Endothelial cell of umbilical vein (primary cell): Measurements from ENCODE around the gene NOTCH1. TPM values are rescaled to one million over a fixed set of nuclear protein-coding genes. Genes with fewer than 3 reads are reported as not detected.

Experiments used
- BruUV-seq: library from RNA; stranded (reverse); fragments of 400-500 nt; replicated peaks from 2 replicates; lab custom pipeline; 2021; lab: Mats Ljungman, UMichigan
- CTCF ChIA-PET: fragments of 300-600, 350-600 bp; sonication (Branson Sonifier 250); formaldehyde crosslinking; loops from one replicate; lab custom pipeline; 2021; ENCODE audit warnings: antibody characterized with exemption, inconsistent platforms; lab: Charles Lee
- POLR2A ChIA-PET: fragments of 300-600, 350-600 bp; sonication (Branson Sonifier 250); formaldehyde crosslinking; loops from one replicate; lab custom pipeline; 2021; ENCODE audit warnings: antibody characterized with exemption, inconsistent platforms; lab: Charles Lee
- DNase-seq: peaks from one replicate; pipeline ENCODE4 v3.0.0-alpha.2; 2011; ENCODE audit warnings: low read depth, low spot score
- FAIRE-seq: peaks from 2 replicates; lab custom pipeline; 2011; peaks lifted over from hg19 to GRCh38; lab: Jason Lieb, UNC
- H2AFZ ChIP-seq: 2 replicates; pipeline ENCODE4 v1.6.0; 2012; ENCODE audit warnings: low read depth, low read length, control low read depth, inconsistent platforms
- H3K27ac ChIP-seq: 2 replicates; pipeline ENCODE4 v1.5.1; 2011; ENCODE audit warnings: low read depth, mild to moderate bottlenecking, control low read depth, low read length, moderate library complexity; ENCODE audit not compliant: insufficient read depth
- H3K27me3 ChIP-seq, 2 experiments: 2 replicates each; pipeline versions ENCODE4 v1.6.0 to v1.6.1; 2011; ENCODE audit warnings: low read length in 2 of 2, mixed read lengths in 1 of 2; ENCODE audit not compliant: control insufficient read depth in 2 of 2, insufficient read depth in 2 of 2
- H3K36me3 ChIP-seq, 2 experiments: 2 replicates in 1 of 2; 3 replicates in 1 of 2; pipeline ENCODE4 v1.5.1; 2011; ENCODE audit warnings: low read length in 2 of 2, mild to moderate bottlenecking in 1 of 2, moderate library complexity in 1 of 2; ENCODE audit not compliant: control insufficient read depth in 2 of 2, insufficient read depth in 2 of 2; ENCODE audit errors: extremely low read depth in 1 of 2
- H3K4me1 ChIP-seq: 3 replicates; pipeline ENCODE4 v1.5.1; 2011; ENCODE audit warnings: mild to moderate bottlenecking, low read length; ENCODE audit not compliant: control insufficient read depth, insufficient read depth; ENCODE audit errors: extremely low read depth
- H3K4me2 ChIP-seq: 2 replicates; pipeline ENCODE4 v1.6.1; 2011; ENCODE audit warnings: low read length, control low read depth, mixed read lengths; ENCODE audit not compliant: insufficient read depth
- H3K4me3 ChIP-seq, 3 experiments: fragments of 200-600 bp in 1 of 3; sonication (generic), shearing (Covaris generic) in 1 of 3; replicated peaks in 1 of 3; 2 replicates each; pipeline ENCODE4 v1.5.1; 2011 to 2016; ENCODE audit warnings: control low read depth in 3 of 3, low read length in 3 of 3, mild to moderate bottlenecking in 2 of 3, inconsistent platforms in 1 of 3, low read depth in 1 of 3, moderate library complexity in 1 of 3; ENCODE audit not compliant: insufficient read depth in 1 of 3
- H3K79me2 ChIP-seq: 2 replicates; pipeline ENCODE4 v1.6.0; 2012; ENCODE audit warnings: low read length, inconsistent platforms; ENCODE audit not compliant: control insufficient read depth, insufficient read depth
- H3K9ac ChIP-seq: replicated peaks from 2 replicates; pipeline ENCODE3; 2011; ENCODE audit warnings: low read length, control low read depth; ENCODE audit not compliant: insufficient read depth; ENCODE audit errors: extremely low read depth
- H3K9me1 ChIP-seq: replicated peaks from 3 replicates; pipeline ENCODE4 v1.6.0; 2011; ENCODE audit warnings: mild to moderate bottlenecking, low read length; ENCODE audit not compliant: control insufficient read depth, insufficient read depth; ENCODE audit errors: extremely low read depth
- H3K9me3 ChIP-seq: replicated peaks from 2 replicates; pipeline ENCODE4 v1.5.1; 2012; ENCODE audit warnings: low read length, inconsistent platforms; ENCODE audit not compliant: control insufficient read depth, insufficient read depth
- H4K20me1 ChIP-seq: replicated peaks from 2 replicates; pipeline ENCODE3; 2011; ENCODE audit warnings: mild to moderate bottlenecking, low read length; ENCODE audit not compliant: control insufficient read depth, insufficient read depth; ENCODE audit errors: extremely low read depth
- EZH2 ChIP-seq: IDR thresholded peaks from 2 replicates; pipeline ENCODE4 v1.6.1; 2012; ENCODE audit warnings: borderline replicate concordance, low read depth, mild to moderate bottlenecking, moderate library complexity, low read length, inconsistent platforms; ENCODE audit not compliant: severe bottlenecking
- FOS ChIP-seq: IDR thresholded peaks from 2 replicates; pipeline ENCODE4 v1.6.1; 2011; ENCODE audit warnings: mild to moderate bottlenecking, low read length, moderate library complexity, borderline replicate concordance; ENCODE audit not compliant: insufficient read depth
- GATA2 ChIP-seq: IDR thresholded peaks from 2 replicates; pipeline ENCODE4 v1.7.0; 2011; ENCODE audit warnings: low read depth, mild to moderate bottlenecking, moderate library complexity, mixed read lengths, low read length; ENCODE audit not compliant: insufficient read length, insufficient read depth
- JUN ChIP-seq: IDR thresholded peaks from 2 replicates; pipeline ENCODE4 v1.6.1; 2011; ENCODE audit warnings: borderline replicate concordance, low read depth; ENCODE audit not compliant: insufficient read length, insufficient read depth
- MYC ChIP-seq: IDR thresholded peaks from one replicate; pipeline ENCODE4 v1.6.1; 2011; ENCODE audit warnings: mild to moderate bottlenecking, low read depth, low read length
- POLR2A ChIP-seq: IDR thresholded peaks from 2 replicates; pipeline ENCODE4 v1.6.1; 2012; ENCODE audit warnings: low read depth, mild to moderate bottlenecking, control low read depth, low read length
- POLR2AphosphoS5 ChIP-seq: IDR thresholded peaks from 2 replicates; pipeline ENCODE4 v1.6.1; 2012; ENCODE audit warnings: low read depth, mild to moderate bottlenecking, control low read depth, low read length, moderate library complexity; ENCODE audit not compliant: insufficient read depth
- dilution Hi-C: fragments of 300-500 bp; cut with MboI; formaldehyde crosslinking; loops from one replicate; pipeline ENCODE4 v1.15.0; 2019; ENCODE audit warnings: low sequenced_read_pairs; ENCODE audit not compliant: extremely low pct_ligation_motif_present
- intact Hi-C: fragments of 100-400 bp; cut with micrococcal nuclease; formaldehyde crosslinking; loops from one replicate; pipeline ENCODE4 v1.10.0; 2022
- polyA plus RNA-seq, 4 experiments: library from polyadenylated mRNA; depleted of rRNA in 3 of 4; stranded (reverse) in 3 of 4; unstranded in 1 of 4; fragments of >200 nt; gene quantifications; 2 replicates each; pipeline versions ENCODE4 v1.2.1 to v1.2.3, GENCODE V29; 2011 to 2012; ENCODE audit warnings: missing spikeins in 1 of 4
- total RNA-seq: library from RNA; stranded (reverse); gene quantifications from 2 replicates; pipeline ENCODE4 v1.2.3, GENCODE V29; 2021
- TF ChIP-seq, protein P1 (sequence below), 2 donors: IDR thresholded peaks; 1 replicate in 1 of 2; 2 replicates in 1 of 2; pipeline ENCODE4 v1.5.1; 2011; ENCODE audit warnings: low read length in 2 of 2, mild to moderate bottlenecking in 2 of 2, moderate library complexity in 2 of 2, control low read depth in 1 of 2, inconsistent platforms in 1 of 2, low read depth in 1 of 2; ENCODE audit not compliant: insufficient read depth in 1 of 2; ENCODE audit errors: extremely low read depth in 1 of 2
- TF ChIP-seq, protein P2 (sequence below): IDR thresholded peaks from 2 replicates; pipeline ENCODE4 v1.6.1; 2011; ENCODE audit not compliant: insufficient read depth, insufficient read length

The NOTCH1 gene
- total and polyA plus RNA-seq, 2 donors (not counting 3 experiments of a cell fraction or from before 2014, with no cell fraction given), result 31.7 to 153 TPM

DNA sequence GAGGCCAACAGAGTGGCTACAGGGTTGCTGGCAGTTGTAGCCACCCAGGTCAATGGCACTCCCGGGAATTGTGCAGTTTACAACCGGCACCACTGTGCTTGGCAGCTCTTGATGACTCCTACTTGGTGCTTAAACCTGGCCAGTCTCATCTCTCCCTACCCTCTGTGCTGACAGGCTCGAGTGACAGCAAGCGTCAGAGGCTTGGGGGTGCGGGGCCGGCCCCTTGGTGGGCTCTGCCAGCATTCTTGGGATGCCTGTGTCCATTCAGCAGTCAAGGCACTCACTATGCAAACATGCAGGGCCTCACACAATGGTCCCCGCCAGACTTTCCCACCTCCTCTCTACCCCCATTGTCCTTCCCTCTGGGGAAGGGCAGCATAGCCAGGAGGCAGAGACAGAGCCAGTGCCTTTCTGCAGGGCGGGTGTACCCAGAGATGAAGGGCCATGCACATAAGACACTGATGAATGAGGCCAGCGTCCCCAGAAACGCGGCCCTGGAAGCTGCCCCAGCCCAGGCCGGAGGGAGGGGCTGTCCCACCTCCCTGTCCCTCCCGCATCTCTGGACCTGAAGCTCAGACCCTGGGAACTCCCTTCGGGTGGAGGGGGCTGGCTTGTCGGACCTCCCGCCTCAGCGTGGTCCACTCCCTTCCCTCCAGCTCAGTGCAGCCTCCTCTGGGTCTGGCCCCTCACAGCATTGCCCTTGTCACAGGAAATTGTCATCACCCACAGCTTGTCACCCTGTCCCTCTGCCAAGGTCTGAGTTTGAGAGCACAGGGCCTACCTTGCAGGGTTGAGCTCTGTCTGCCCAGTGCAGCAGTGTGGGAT is 26.4 kb upstream of the NOTCH1 start:
- Histone ChIP-seq H3K4me3 (no peak overlapping the region), H3K36me3 (no peaks in the 10 kb centered on the region), H3K9me3 (no peaks in the 10 kb centered on the region), H3K9ac (no peak overlapping the region), H3K79me2 (no peaks in the 10 kb centered on the region), H3K9me1 (no peaks in the 10 kb centered on the region), H3K27ac (no peak overlapping the region), H3K27me3 (no peaks in the 10 kb centered on the region), H4K20me1 (no peaks in the 10 kb centered on the region), H2AFZ (no peak overlapping the region), H3K4me2 (no peak overlapping the region), H3K4me1 (peaks cover 10% of the 10 kb centered on the region)
- POLR2A ChIA-PET, result no interaction called here
- CTCF ChIA-PET, result interaction anchor here (1.1 to 1.8 kb wide), 3 partner anchors 46 to 87 kb away, joined by 3 to 5 read pairs (median 3); no protein-coding TSS in a partner anchor
- DNase-seq (no peak), FAIRE-seq (no peak)
- intact Hi-C loops, result no loop called here
- TF ChIP-seq EZH2 (no peak), FOS (no peak), POLR2AphosphoS5 (no peak), MYC (no peak), JUN (no peak), GATA2 (no peak), POLR2A (no peak)
- TF ChIP-seq, protein P1, sequence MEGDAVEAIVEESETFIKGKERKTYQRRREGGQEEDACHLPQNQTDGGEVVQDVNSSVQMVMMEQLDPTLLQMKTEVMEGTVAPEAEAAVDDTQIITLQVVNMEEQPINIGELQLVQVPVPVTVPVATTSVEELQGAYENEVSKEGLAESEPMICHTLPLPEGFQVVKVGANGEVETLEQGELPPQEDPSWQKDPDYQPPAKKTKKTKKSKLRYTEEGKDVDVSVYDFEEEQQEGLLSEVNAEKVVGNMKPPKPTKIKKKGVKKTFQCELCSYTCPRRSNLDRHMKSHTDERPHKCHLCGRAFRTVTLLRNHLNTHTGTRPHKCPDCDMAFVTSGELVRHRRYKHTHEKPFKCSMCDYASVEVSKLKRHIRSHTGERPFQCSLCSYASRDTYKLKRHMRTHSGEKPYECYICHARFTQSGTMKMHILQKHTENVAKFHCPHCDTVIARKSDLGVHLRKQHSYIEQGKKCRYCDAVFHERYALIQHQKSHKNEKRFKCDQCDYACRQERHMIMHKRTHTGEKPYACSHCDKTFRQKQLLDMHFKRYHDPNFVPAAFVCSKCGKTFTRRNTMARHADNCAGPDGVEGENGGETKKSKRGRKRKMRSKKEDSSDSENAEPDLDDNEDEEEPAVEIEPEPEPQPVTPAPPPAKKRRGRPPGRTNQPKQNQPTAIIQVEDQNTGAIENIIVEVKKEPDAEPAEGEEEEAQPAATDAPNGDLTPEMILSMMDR (IDR thresholded peaks at IDR 0.05; ENCODE audit: extremely low read depth in 1 of 2, insufficient read depth in 1 of 2, low read depth in 1 of 2, low read length in 2 of 2), result no peak
- TF ChIP-seq, protein P2, sequence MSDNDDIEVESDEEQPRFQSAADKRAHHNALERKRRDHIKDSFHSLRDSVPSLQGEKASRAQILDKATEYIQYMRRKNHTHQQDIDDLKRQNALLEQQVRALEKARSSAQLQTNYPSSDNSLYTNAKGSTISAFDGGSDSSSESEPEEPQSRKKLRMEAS, result no peak
- dilution Hi-C loops, result no loop called here
- no TSS peak for BruUV-seq
